ENCODE results near the gene ANXA6. TPM values are rescaled to one million over a fixed set of nuclear protein-coding genes. Genes with fewer than 3 reads are reported as not detected.

ANXA6 gene
- total RNA-seq, 1 donor from 2014 or later: 224 TPM

DNA sequence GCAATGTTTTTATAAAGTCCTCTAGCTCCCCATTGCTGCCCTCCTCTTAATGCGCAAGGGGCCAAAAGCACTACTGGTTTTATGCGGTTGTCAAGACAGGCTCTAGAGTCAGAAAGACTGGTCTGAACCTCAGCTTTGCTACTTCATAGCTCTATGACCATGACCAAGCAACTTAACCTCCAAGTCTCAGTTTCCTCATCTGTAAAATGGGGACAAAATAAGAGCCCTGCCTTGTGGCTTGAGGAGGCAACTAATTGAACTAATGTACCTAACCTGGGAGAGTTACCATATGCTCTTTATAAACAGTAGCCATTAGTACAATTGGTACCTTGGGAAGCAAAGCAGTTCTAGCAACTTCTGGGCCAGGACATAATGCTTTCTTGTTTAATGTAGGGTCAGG lies 36.5 kb downstream of the ANXA6 start:
- TF ChIP-seq, protein P1, sequence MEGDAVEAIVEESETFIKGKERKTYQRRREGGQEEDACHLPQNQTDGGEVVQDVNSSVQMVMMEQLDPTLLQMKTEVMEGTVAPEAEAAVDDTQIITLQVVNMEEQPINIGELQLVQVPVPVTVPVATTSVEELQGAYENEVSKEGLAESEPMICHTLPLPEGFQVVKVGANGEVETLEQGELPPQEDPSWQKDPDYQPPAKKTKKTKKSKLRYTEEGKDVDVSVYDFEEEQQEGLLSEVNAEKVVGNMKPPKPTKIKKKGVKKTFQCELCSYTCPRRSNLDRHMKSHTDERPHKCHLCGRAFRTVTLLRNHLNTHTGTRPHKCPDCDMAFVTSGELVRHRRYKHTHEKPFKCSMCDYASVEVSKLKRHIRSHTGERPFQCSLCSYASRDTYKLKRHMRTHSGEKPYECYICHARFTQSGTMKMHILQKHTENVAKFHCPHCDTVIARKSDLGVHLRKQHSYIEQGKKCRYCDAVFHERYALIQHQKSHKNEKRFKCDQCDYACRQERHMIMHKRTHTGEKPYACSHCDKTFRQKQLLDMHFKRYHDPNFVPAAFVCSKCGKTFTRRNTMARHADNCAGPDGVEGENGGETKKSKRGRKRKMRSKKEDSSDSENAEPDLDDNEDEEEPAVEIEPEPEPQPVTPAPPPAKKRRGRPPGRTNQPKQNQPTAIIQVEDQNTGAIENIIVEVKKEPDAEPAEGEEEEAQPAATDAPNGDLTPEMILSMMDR (IDR thresholded peaks at IDR 0.05; ENCODE audit: unreplicated experiment): no peak
- Mint-ChIP-seq H3K4me3 (ENCODE audit: unreplicated experiment) (peak overlapping the region; percentile 74), H3K36me3 (ENCODE audit: low read depth, unreplicated experiment) (peaks cover 49% of the 10 kb centered on the region), H3K27me3 (ENCODE audit: unreplicated experiment) (peaks cover 3% of the 10 kb centered on the region), H3K4me1 (ENCODE audit: unreplicated experiment) (peaks cover 2% of the 10 kb centered on the region), H3K9me3 (ENCODE audit: unreplicated experiment) (no peaks in the 10 kb centered on the region), H3K27ac (ENCODE audit: unreplicated experiment) (no peak overlapping the region)
- DNase-seq (ENCODE audit: low spot score): no peak

- DNase-seq (ENCODE audit: low spot score): no peak
- Mint-ChIP-seq H3K27ac (ENCODE audit: unreplicated experiment) (no peak overlapping the region), H3K36me3 (ENCODE audit: low read depth, unreplicated experiment) (peaks cover 43% of the 10 kb centered on the region), H3K4me1 (ENCODE audit: unreplicated experiment) (no peaks in the 10 kb centered on the region), H3K27me3 (ENCODE audit: unreplicated experiment) (peaks cover 3% of the 10 kb centered on the region), H3K9me3 (ENCODE audit: unreplicated experiment) (no peaks in the 10 kb centered on the region), H3K4me3 (ENCODE audit: unreplicated experiment) (no peak overlapping the region)
- TF ChIP-seq, protein P1 (IDR thresholded peaks at IDR 0.05; ENCODE audit: unreplicated experiment): no peak
Observed at GRCh38 chr5:151118913-151119575, 38.5 kb downstream of the ANXA6 start.

GRCh38 chr5:151115272-151115905 lies 42.2 kb downstream of the ANXA6 start:
- Mint-ChIP-seq H3K27me3 (ENCODE audit: unreplicated experiment) (no peaks in the 10 kb centered on the region), H3K9me3 (ENCODE audit: unreplicated experiment) (no peaks in the 10 kb centered on the region), H3K27ac (ENCODE audit: unreplicated experiment) (no peak overlapping the region)

DNA sequence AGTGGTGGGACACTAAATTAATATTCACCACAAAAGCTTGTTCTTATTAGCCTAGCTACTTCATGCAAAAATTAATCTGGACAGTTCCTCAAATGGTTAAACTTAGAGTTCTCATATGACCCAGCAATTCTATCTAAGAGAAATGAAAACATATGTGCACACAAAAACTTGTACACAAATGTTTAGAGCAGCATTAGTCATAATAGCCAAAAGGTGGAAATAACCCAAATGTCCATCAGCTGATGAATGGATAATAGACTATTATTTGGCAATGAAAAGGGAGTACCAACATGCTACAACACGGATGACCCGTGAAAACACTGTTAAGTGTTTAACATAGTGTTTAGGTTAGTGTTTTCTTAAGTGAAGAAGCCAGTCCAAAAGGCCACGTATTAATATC lies 43.9 kb downstream of the ANXA6 start:
- Mint-ChIP-seq H3K4me1 (ENCODE audit: unreplicated experiment) (no peaks in the 10 kb centered on the region), H3K27ac (ENCODE audit: unreplicated experiment) (no peak overlapping the region), H3K36me3 (ENCODE audit: low read depth, unreplicated experiment) (peaks cover 28% of the 10 kb centered on the region), H3K27me3 (ENCODE audit: unreplicated experiment) (no peaks in the 10 kb centered on the region), H3K4me3 (ENCODE audit: unreplicated experiment) (no peak overlapping the region), H3K9me3 (ENCODE audit: unreplicated experiment) (no peaks in the 10 kb centered on the region)
- TF ChIP-seq, protein P1 (IDR thresholded peaks at IDR 0.05; ENCODE audit: unreplicated experiment): no peak
- DNase-seq (ENCODE audit: low spot score): no peak

More at GRCh38 chr5:151115272-151115905, 42.2 kb downstream of the ANXA6 start:
- Mint-ChIP-seq H3K36me3 (ENCODE audit: low read depth, unreplicated experiment) (peaks cover 33% of the 10 kb centered on the region), H3K4me3 (ENCODE audit: unreplicated experiment) (no peak overlapping the region), H3K4me1 (ENCODE audit: unreplicated experiment) (no peaks in the 10 kb centered on the region)
- DNase-seq (ENCODE audit: low spot score): peak; percentile 83
- TF ChIP-seq, protein P1 (IDR thresholded peaks at IDR 0.05; ENCODE audit: unreplicated experiment): peak; percentile 82

DNA sequence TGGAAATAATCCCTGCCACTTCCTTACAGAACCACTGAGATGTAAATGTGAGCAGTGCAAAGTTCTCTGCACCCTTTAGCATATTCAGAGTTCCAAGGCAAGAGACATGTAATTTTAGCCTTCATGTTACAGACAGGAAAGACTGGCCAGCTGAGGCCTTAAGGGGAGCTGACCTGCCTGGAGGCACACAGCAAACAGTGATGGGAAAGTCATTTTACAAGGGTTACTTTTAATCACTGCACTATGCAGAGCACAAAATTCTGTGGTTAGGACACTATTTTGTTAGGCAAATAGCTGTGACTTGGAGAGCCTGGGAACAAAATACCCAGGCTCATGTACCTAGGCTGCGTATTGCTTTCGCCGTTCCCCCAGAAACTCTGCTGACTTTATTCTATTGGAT lies 46.6 kb downstream of the ANXA6 start:
- no peaks in the 10 kb centered on the region for H3K27me3 Mint-ChIP-seq (ENCODE audit: unreplicated experiment)
- TF ChIP-seq, protein P1 (IDR thresholded peaks at IDR 0.05; ENCODE audit: unreplicated experiment): no peak

More for the DNA sequence above, 46.6 kb downstream of the ANXA6 start:
- no peak for DNase-seq (ENCODE audit: low spot score)
- peaks cover 3% of the 10 kb centered on the region for H3K4me1 Mint-ChIP-seq (ENCODE audit: unreplicated experiment)
- H3K9me3 Mint-ChIP-seq (ENCODE audit: unreplicated experiment): no peaks in the 10 kb centered on the region
- no peak overlapping the region for H3K4me3 Mint-ChIP-seq (ENCODE audit: unreplicated experiment)
- peaks cover 43% of the 10 kb centered on the region for H3K36me3 Mint-ChIP-seq (ENCODE audit: low read depth, unreplicated experiment)
- no peak overlapping the region for H3K27ac Mint-ChIP-seq (ENCODE audit: unreplicated experiment)

Data from endothelial cell (in vitro differentiated cells).